ENCODE results near the gene MAPK8IP3. TPM values are rescaled to one million over a fixed set of nuclear protein-coding genes. Genes with fewer than 3 reads are reported as not detected.

MAPK8IP3 gene
- total and polyA plus RNA-seq, 9 of the 15 experiments (the other 6 are each of a cell fraction or from before 2014, with no cell fraction given): 0.17 to 58.7 (median 16.7) TPM

DNA sequence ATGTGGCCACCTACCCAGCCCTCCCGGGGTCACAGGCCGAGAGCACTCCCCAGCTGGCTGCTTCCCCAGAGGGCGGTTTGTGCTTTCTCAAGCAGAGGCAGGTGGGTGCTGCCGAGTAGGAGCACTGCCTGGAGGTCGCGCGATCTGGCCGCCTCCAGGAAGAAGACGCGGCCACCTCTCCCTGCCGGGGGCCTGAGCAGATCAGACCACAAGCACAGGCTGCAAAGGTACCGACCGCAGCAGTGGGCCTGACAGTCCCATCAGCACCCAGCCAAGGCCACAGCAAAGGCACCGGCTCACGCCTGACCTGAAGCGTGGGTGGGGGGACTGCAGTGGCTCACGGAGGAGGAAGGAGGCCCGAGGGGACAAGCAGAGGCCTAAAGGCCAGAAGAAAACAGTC is 102.7 kb downstream of the MAPK8IP3 start:
- H3K4me1 ChIP-seq (replicated peaks in 1 of 2; ENCODE audit: control insufficient read depth in 2 of 2, insufficient read depth in 2 of 2, low read length in 2 of 2): peaks cover 0 to 20% of the 10 kb centered on the region in 2 experiments; a peak in 3 of 5 replicates
- 74% methylated on average over 15 of the region's 18 CpGs for WGBS (ENCODE audit: insufficient coverage, low coverage, missing lambda C conversion rate)
- H3K79me2 ChIP-seq (ENCODE audit: control insufficient read depth, insufficient read depth, low read length): no peaks in the 10 kb centered on the region
- H2AFZ ChIP-seq (ENCODE audit: low read depth, low read length): no peak overlapping the region
- ATAC-seq (no peak), FAIRE-seq (no peak), DNase-seq (ENCODE audit: extremely low read depth in 1 of 4, low spot score in 3 of 4) (no peak)
- no peak overlapping the region for H3K9ac ChIP-seq (ENCODE audit: insufficient read depth in 1 of 2, low read depth in 2 of 2, low read length in 2 of 2)
- H3K36me3 ChIP-seq (ENCODE audit: control insufficient read depth, insufficient read depth, low read length): peaks cover 3% of the 10 kb centered on the region; the same call in 1 of the 3 replicates
- POLR2A ChIA-PET: no interaction called here
- in situ Hi-C loops (cut with MboI) (no loop called here), intact Hi-C loops (cut with micrococcal nuclease) (no loop called here)
- no peaks in the 10 kb centered on the region for H3K9me1 ChIP-seq (ENCODE audit: control insufficient read depth, insufficient read depth, low read length)
- no peak for TF ChIP-seq ZNF764 (CRISPR knock-in tag; IDR thresholded peaks at IDR 0.05; ENCODE audit: low read depth)
- TF ChIP-seq ZNF197 (CRISPR knock-in tag; IDR thresholded peaks at IDR 0.05; ENCODE audit: low read depth): no peak
- TF ChIP-seq POLR2A (conservative IDR thresholded peaks at IDR 0.05): no peak
- no peak for TF ChIP-seq DACH1 (IDR thresholded peaks at IDR 0.05; ENCODE audit: partially characterized antibody)
- no peak for TF ChIP-seq KDM1A (IDR thresholded peaks at IDR 0.05)
- TF ChIP-seq SAFB (IDR thresholded peaks at IDR 0.05; ENCODE audit: borderline replicate concordance, low read depth, low read length): no peak
- no peak for TF ChIP-seq ZNF780A (CRISPR knock-in tag; IDR thresholded peaks at IDR 0.05)
- BruUV-seq (replicated peaks): no TSS peak
- no peak overlapping the region for H3K4me3 ChIP-seq
- H3K9me3 ChIP-seq (replicated peaks; ENCODE audit: control insufficient read depth, insufficient read depth, low read depth, low read length): no peaks in the 10 kb centered on the region
- H4K20me1 ChIP-seq (replicated peaks; ENCODE audit: control insufficient read depth, insufficient read depth, low read length): no peaks in the 10 kb centered on the region; the same call in 1 of the 2 replicates
- no peak overlapping the region for H3K4me2 ChIP-seq (ENCODE audit: insufficient read depth, low read length)
- H3K27me3 ChIP-seq (ENCODE audit: control insufficient read depth in 2 of 2, insufficient read depth in 2 of 2, low read length in 2 of 2): no peaks in the 10 kb centered on the region
- H3K27ac ChIP-seq (ENCODE audit: extremely low read depth, low read depth, low read length): no peak overlapping the region
- CTCF ChIA-PET (ENCODE audit: low intra/inter-chr PET ratio): no interaction called here

DNA sequence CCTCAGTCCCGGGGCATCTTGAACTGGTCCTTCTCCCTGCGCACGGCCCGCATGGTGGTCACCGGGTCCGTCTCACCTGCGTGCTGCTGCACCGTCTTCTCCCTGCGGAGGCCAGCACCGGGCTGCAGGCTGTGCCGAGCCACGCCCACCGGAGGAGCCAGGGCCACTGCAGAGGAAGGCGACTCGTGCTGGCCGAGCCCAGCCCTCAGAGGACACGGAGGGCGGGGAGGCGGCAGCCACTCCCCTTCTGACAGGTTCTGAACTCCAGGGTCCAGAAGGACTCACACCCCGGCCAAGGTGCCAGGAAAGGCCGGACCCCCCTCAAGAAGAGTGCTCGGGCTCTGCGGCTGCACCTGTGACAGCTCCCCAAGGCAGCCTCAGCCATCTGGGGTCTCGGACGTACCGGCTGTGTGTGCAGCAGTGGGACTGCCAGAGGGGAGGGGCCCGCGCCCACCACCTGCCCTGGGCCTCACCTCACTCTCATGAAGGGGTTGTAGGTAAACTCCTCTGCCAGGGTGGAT is 103.3 kb downstream of the MAPK8IP3 start:
- no peaks in the 10 kb centered on the region for H3K9me1 ChIP-seq (ENCODE audit: control insufficient read depth, insufficient read depth, low read length)
- no peak overlapping the region for H3K27ac ChIP-seq (ENCODE audit: extremely low read depth, low read depth, low read length)
- no TSS peak for BruUV-seq (replicated peaks)
- H3K4me1 ChIP-seq (replicated peaks in 1 of 2; ENCODE audit: control insufficient read depth in 2 of 2, insufficient read depth in 2 of 2, low read length in 2 of 2): peaks cover 0 to 20% of the 10 kb centered on the region in 2 experiments; a peak in 3 of 5 replicates
- peaks cover 3% of the 10 kb centered on the region; the same call in 1 of the 3 replicates for H3K36me3 ChIP-seq (ENCODE audit: control insufficient read depth, insufficient read depth, low read length)
- H3K9me3 ChIP-seq (replicated peaks; ENCODE audit: control insufficient read depth, insufficient read depth, low read depth, low read length): no peaks in the 10 kb centered on the region
- ATAC-seq (peak; percentile 95), DNase-seq (ENCODE audit: extremely low read depth in 1 of 4, low spot score in 3 of 4) (peak; percentile 40 to 71 (median 56)), FAIRE-seq (no peak)
- H3K9ac ChIP-seq (ENCODE audit: insufficient read depth in 1 of 2, low read depth in 2 of 2, low read length in 2 of 2): 0 out of 4 replicates have a peak overlapping the region, but pooled peaks of 1 of the 2 experiments have one; percentile 17
- no peak overlapping the region for H3K4me3 ChIP-seq
- 53% methylated on average over 15 of the region's 28 CpGs for WGBS (ENCODE audit: insufficient coverage, low coverage, missing lambda C conversion rate)
- H2AFZ ChIP-seq (ENCODE audit: low read depth, low read length): no peak overlapping the region
- in situ Hi-C loops (cut with MboI): no loop called here
- POLR2A ChIA-PET: no interaction called here
- H4K20me1 ChIP-seq (replicated peaks; ENCODE audit: control insufficient read depth, insufficient read depth, low read length): no peaks in the 10 kb centered on the region; the same call in 1 of the 2 replicates
- CTCF ChIA-PET (ENCODE audit: low intra/inter-chr PET ratio): no interaction called here
- H3K4me2 ChIP-seq (ENCODE audit: insufficient read depth, low read length): no peak overlapping the region
- H3K27me3 ChIP-seq (ENCODE audit: control insufficient read depth in 2 of 2, insufficient read depth in 2 of 2, low read length in 2 of 2): no peaks in the 10 kb centered on the region
- no peaks in the 10 kb centered on the region for H3K79me2 ChIP-seq (ENCODE audit: control insufficient read depth, insufficient read depth, low read length)
- intact Hi-C loops (cut with micrococcal nuclease): no loop called here
- TF ChIP-seq DACH1 (IDR thresholded peaks at IDR 0.05; ENCODE audit: partially characterized antibody) (no peak), NRF1 (conservative IDR thresholded peaks at IDR 0.05 in 1 of 2, IDR thresholded peaks at IDR 0.05 in 1 of 2) (0 out of 4 replicates have a peak, but pooled peaks of 1 of the 2 experiments have one; percentile 12), SAFB2 (IDR thresholded peaks at IDR 0.05; ENCODE audit: borderline replicate concordance, low read depth, low read length, severe bottlenecking) (no peak), MEIS2 (IDR thresholded peaks at IDR 0.05; ENCODE audit: partially characterized antibody) (no peak)
- TF ChIP-seq, protein P1, sequence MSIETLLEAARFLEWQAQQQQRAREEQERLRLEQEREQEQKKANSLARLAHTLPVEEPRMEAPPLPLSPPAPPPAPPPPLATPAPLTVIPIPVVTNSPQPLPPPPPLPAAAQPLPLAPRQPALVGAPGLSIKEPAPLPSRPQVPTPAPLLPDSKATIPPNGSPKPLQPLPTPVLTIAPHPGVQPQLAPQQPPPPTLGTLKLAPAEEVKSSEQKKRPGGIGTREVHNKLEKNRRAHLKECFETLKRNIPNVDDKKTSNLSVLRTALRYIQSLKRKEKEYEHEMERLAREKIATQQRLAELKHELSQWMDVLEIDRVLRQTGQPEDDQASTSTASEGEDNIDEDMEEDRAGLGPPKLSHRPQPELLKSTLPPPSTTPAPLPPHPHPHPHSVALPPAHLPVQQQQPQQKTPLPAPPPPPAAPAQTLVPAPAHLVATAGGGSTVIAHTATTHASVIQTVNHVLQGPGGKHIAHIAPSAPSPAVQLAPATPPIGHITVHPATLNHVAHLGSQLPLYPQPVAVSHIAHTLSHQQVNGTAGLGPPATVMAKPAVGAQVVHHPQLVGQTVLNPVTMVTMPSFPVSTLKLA (conservative IDR thresholded peaks at IDR 0.05): 0 out of 4 replicates have a peak, but pooled peaks of 1 of the 2 experiments have one; percentile 31
- TF ChIP-seq, protein P2, sequence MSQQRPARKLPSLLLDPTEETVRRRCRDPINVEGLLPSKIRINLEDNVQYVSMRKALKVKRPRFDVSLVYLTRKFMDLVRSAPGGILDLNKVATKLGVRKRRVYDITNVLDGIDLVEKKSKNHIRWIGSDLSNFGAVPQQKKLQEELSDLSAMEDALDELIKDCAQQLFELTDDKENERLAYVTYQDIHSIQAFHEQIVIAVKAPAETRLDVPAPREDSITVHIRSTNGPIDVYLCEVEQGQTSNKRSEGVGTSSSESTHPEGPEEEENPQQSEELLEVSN (IDR thresholded peaks at IDR 0.05; ENCODE audit: borderline replicate concordance in 1 of 2, extremely low read depth in 1 of 2, insufficient read depth in 1 of 2, insufficient read length in 1 of 2, low read depth in 1 of 2, low read length in 1 of 2, poor library complexity in 1 of 2, severe bottlenecking in 1 of 2): peak in 1 of 2 experiments; percentile 17
